Stimulated activated CD8-positive, alpha-beta memory T cell treated with anti-CD3 and anti-CD28 coated beads, Interleukin-15, amount 100 ng/mL, for 1 hour (primary cell): Measurements from ENCODE around the gene MAP4K4.

Experiments used
- DNase-seq: peaks from one replicate; pipeline ENCODE4 v3.0.0-alpha.2; 2020; ENCODE audit warnings: low read depth

Gene MAP4K4

GRCh38 chr2:101843471-101843870 is 146.0 kb downstream of the MAP4K4 start:
- DNase-seq = no peak

GRCh38 chr2:101844055-101844635 is 146.6 kb downstream of the MAP4K4 start:
- no peak for DNase-seq

DNA sequence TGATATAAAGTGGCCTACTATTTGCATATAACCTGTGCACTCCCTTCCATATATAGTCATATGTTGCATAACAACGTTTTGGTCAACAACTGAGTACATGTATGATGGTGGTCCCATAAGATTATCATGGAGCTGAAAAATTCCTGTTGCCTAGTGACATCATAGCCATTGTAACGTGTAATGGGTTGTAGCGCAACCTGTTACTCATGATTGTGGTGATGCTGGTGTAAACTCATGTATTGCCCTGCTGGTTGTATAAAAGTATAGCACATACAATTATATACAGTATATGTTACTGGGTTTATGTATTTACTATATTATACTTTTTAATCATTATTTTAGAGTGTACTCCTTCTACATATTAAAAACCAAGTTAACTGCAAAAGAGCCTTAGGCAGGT is 149.5 kb downstream of the MAP4K4 start:
- DNase-seq = no peak

GRCh38 chr2:101847661-101848339 is 150.3 kb downstream of the MAP4K4 start:
- DNase-seq = no peak

DNA sequence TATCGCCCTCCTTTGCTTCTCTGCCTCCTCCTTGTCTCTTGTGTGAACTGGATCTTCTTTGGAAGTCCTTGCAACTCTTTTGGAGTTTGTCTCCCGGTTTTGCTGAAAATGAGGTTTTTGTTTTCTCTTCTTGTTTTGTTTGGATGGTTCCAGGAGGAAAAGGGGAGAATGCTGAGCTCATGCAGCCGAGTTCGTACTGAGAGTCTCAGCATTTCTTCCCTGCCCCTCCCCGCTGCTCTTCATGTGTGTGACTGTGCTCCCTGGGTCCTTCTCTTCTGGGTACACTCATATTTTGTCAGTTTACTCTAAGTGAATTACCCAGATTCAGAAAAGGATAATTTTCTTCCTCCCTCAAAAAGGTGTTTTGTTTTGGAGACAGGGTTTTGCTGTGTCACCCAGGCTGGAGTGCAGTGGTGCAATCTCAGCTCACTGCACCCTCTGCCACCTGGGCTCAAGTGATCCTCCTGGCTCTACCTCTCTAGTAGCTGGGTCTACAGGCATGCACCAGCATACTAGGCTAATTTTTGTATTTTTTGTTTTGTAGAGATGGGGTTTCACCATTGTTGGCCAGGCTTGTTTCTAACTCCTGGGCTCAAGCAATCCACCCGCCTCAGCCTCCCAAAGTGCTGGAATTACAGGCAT is 151.4 kb downstream of the MAP4K4 start:
- DNase-seq = no peak

- no peak for DNase-seq
Observed at GRCh38 chr2:101850450-101850849, 152.9 kb downstream of the MAP4K4 start.

GRCh38 chr2:101850991-101851390 is 153.5 kb downstream of the MAP4K4 start:
- DNase-seq = no peak

GRCh38 chr2:101852824-101853223 is 155.3 kb downstream of the MAP4K4 start:
- no peak for DNase-seq

DNA sequence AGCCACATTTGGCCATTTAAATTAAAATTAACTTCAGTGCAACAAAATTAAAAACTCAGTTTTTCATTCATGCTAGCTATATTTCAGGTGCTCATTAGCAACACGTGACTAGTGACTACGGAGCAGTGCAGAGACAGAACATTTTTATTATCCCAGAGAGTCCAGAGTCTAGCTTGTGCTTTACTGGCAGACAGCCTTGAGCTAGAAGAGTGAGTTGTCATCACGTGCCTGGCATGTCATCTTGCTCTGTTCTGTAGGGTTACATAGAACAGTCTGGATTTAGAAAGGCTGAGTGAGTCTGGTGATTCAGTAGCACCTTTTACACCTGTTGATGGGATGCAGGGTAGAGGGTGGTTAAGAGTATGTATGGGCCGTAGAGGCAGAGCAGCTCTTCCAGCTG is 157.4 kb downstream of the MAP4K4 start:
- DNase-seq = no peak

GRCh38 chr2:101855776-101856175 is 158.3 kb downstream of the MAP4K4 start:
- DNase-seq = no peak

GRCh38 chr2:101858246-101858645 is 160.7 kb downstream of the MAP4K4 start:
- no peak for DNase-seq

GRCh38 chr2:101858910-101859309 is 161.4 kb downstream of the MAP4K4 start:
- DNase-seq = no peak

GRCh38 chr2:101859604-101860003 is 162.1 kb downstream of the MAP4K4 start:
- DNase-seq = no peak

DNA sequence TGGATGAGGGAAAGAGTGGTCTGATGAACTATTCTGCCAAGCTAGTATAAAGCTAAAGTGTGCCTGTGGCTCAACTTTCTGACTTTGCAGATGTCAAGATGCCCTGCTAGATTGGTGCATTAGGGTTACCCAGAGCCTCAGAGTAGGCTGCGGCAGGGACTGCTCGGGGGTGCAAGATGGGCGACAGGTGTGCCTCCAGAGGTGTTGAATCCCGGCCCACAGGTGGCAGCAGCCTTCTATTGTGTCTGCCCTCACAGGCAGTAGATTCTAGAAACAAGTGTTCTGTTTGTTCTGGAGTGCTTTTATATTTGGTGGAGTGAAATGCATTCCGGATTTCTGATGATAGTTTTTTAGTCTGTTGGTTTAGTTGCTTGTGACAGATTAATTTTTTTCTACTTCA is 162.7 kb downstream of the MAP4K4 start:
- DNase-seq = no peak

- no peak for DNase-seq
Observed at GRCh38 chr2:101860782-101861181, 163.3 kb downstream of the MAP4K4 start.

DNA sequence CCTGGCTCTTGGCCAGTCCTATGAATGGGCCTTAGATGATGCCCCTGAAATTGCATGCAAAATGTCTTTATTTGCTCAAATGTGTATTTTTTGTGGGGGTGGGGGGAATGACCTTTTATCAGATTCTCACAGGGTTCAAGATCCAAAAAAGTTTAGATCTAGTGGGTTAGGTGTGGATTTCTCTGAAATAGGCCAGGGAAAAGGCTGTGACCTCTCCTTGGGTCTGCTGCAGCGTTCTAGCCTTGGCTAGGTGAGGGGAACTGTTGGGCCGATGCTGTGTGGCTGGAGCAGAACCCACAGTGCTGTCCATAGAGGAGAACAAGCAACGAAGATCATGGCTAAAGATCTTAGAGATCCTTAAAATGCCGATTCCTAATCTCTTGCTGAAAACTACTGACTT is 163.9 kb downstream of the MAP4K4 start:
- no peak for DNase-seq

DNA sequence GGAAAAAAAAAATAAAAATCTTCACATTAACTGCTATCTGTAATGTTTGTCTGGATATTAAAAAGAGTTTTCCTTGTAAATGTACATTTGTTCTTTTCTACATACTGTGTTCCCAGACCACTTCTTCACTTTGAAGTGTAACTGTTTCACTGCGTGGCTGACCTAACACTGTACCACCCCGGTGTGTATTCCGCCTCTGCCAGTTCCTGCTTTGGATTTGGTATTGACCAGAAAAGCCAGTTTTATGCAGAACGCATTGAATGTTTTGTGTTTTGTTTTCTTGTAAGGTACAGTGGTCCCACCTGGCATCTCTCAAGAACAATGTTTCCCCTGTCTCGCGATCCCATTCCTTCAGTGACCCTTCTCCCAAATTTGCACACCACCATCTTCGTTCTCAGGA is 166.0 kb downstream of the MAP4K4 start:
- no peak for DNase-seq

- DNase-seq = no peak
Observed at GRCh38 chr2:101864426-101864825, 166.9 kb downstream of the MAP4K4 start.

DNA sequence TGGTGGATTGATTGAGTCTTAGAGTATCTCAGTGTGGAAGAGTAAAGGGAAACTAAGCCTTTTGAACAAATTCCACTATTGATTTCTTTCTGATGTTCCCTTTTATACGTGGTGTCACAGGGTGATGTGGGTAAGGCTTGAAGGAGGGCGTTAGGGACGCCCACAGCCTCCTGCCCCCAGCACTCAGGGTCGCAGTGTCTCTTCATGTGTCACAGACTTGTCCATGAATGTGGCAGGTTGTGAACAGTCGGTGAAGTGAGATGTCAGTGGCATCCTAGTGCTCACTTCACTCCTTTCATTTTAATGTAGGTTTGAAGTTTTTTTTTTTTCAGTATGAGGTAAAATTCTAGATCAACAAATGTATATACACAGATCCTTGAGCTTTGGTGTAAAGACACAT is 171.0 kb downstream of the MAP4K4 start:
- no peak for DNase-seq

- DNase-seq = no peak
Observed at GRCh38 chr2:101869527-101869926, 172.0 kb downstream of the MAP4K4 start.

DNA sequence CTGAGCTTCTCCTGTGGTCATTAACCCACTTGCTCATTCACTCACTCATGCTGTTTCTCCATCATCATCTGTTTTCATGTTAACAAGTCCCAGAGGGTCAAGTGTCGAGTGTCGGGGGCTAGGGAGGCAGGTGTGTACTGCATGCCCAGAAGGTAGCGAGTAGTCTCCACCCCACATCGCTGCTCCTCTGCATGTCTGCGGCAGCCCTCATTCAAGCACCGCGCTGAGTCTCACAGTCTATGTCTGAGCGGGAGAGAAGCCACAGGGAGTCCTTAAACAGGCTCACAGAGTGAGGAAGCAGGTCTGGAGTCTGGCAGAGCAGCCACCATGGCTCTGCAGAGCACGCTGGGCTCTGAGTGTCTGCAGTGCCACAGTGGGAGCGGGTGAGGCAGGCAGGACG is 172.9 kb downstream of the MAP4K4 start:
- DNase-seq = no peak

GRCh38 chr2:101871480-101871879 is 174.0 kb downstream of the MAP4K4 start:
- no peak for DNase-seq

- no peak for DNase-seq
Observed at GRCh38 chr2:101872480-101872879, 175.0 kb downstream of the MAP4K4 start.

DNA sequence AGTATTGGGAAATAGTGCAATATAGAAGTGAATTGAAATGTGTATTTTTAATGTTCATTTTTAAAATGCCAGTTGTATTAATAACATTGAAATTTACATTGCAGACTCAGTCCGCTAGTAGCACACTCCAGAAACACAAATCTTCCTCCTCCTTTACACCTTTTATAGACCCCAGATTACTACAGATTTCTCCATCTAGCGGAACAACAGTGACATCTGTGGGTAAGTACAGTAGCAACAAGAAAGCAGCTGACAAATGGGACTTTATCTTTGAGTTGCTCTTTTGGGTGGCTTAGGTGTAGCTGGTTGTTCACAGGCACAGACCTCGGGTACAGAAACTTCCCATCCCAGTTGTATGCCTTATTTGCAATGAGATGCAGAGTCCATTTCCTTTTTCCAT is 176.0 kb downstream of the MAP4K4 start:
- no peak for DNase-seq
